ENCODE data around the gene MARS1.

Gene MARS1

DNA sequence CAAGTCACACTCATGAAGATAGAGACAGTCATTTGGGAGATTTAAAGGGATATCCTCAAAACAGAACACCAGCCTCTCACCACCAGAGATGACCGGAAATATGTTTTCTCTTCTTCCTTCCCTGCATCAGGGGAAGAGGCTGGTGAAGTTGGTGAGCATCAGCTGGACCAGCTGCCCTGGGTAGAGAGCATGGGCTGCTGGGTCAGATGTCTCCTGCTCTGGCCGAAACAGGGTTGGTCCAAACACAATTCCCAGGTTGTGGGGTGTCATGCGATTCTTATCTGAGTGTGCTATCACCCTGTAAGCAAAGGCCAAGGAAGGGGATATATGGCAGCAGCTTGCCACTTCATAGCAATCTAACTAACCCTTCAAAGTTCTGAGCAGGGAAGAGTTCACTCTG is 15.5 kb upstream of the MARS1 start:
- TF ChIP-seq, protein P1, sequence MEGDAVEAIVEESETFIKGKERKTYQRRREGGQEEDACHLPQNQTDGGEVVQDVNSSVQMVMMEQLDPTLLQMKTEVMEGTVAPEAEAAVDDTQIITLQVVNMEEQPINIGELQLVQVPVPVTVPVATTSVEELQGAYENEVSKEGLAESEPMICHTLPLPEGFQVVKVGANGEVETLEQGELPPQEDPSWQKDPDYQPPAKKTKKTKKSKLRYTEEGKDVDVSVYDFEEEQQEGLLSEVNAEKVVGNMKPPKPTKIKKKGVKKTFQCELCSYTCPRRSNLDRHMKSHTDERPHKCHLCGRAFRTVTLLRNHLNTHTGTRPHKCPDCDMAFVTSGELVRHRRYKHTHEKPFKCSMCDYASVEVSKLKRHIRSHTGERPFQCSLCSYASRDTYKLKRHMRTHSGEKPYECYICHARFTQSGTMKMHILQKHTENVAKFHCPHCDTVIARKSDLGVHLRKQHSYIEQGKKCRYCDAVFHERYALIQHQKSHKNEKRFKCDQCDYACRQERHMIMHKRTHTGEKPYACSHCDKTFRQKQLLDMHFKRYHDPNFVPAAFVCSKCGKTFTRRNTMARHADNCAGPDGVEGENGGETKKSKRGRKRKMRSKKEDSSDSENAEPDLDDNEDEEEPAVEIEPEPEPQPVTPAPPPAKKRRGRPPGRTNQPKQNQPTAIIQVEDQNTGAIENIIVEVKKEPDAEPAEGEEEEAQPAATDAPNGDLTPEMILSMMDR (IDR thresholded peaks at IDR 0.05; ENCODE audit: insufficient read depth, low read depth, low read length, missing control alignments) = no peak
- no peak overlapping the region for H3K4me3 ChIP-seq (ENCODE audit: low read length)

DNA sequence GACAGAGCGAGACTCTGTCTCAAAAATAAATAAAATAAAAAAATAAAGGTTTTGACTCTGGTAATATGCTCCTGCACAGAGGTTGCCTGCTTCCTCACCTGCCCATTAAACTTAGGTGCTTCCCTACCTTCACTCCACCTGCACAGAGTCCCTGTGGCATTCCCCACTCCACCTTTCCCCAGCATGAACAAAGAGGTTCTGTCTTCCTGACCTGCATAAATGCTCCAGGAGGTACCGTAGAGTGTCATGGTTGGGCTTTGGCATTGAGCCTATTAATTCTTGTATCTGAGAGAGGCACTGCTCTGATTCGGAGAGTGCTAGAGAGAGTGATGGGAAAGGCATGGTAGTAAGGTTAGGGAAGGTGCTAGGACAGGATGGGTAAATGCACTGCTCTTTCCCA is 14.5 kb upstream of the MARS1 start:
- TF ChIP-seq, protein P1 (IDR thresholded peaks at IDR 0.05; ENCODE audit: insufficient read depth, low read depth, low read length, missing control alignments) = no peak
- H3K4me3 ChIP-seq (ENCODE audit: low read length) = no peak overlapping the region
- no peak for DNase-seq (ENCODE audit: low read depth)

More for the DNA sequence above, 15.5 kb upstream of the MARS1 start:
- no peak for DNase-seq (ENCODE audit: low read depth)

DNA sequence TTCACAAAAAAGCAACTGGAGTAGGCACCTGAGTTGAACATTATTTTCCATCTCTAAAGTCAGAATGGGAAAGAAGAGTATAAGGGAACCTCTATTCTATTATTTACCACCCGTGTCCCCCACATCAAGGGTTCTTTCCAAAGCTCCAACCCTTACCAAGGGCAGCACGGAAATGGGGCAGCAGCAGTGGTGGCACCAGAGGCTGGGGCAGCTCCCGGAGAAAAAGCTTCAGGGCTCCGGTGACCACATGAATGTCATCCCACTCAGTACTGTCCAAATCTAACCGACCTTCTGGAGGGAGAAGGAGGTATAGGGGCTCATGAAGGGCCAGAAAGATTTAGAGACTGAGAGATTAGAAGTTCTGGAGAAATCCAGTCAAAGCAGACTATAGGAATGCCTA is 14.0 kb upstream of the MARS1 start:
- TF ChIP-seq, protein P1 (IDR thresholded peaks at IDR 0.05; ENCODE audit: insufficient read depth, low read depth, low read length, missing control alignments) = no peak
- H3K4me3 ChIP-seq (ENCODE audit: low read length) = no peak overlapping the region
- no peak for DNase-seq (ENCODE audit: low read depth)

DNA sequence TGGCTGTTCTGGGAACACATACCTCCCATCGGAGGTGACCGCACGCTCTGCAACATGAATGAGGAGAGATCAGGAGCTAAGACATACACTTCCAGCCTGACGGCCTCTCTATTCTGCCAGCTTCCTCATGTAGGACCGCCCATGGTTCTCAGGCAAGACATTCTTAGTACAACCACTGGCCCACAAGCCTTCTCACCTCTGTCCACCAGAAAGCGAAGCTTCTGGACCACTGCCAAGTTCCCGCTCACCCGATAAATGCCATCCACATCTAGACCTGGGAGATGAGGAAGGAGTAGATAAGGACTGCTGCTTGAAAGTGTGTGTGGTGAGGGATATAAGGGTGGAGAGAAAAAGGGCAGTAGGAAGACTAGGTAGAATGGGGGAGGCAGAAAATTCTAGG is 13.4 kb upstream of the MARS1 start:
- TF ChIP-seq, protein P1 (IDR thresholded peaks at IDR 0.05; ENCODE audit: insufficient read depth, low read depth, low read length, missing control alignments) = no peak
- no peak overlapping the region for H3K4me3 ChIP-seq (ENCODE audit: low read length)
- no peak for DNase-seq (ENCODE audit: low read depth)

DNA sequence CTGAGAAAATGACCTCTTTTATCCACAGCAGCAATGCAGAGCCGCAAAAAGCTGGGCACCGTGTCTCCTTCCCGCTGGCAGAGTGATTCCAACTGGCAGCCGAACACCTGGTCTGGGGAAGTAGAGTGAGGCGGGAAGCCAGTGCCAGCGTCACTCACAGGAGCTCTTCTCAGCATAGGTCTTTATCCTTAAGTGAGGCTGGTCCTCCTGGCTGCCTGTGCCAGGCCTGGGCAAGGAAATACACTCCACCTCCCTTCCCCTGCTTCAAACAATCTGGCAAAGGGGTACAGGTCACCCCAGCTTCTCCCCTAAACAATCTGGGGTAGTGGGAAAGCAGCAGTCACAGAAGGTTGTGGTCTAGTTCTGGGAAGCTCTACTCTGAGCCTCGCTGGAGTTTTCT is 13.0 kb upstream of the MARS1 start:
- no peak for DNase-seq (ENCODE audit: low read depth)
- TF ChIP-seq, protein P1 (IDR thresholded peaks at IDR 0.05; ENCODE audit: insufficient read depth, low read depth, low read length, missing control alignments) = no peak
- no peak overlapping the region for H3K4me3 ChIP-seq (ENCODE audit: low read length)

DNA sequence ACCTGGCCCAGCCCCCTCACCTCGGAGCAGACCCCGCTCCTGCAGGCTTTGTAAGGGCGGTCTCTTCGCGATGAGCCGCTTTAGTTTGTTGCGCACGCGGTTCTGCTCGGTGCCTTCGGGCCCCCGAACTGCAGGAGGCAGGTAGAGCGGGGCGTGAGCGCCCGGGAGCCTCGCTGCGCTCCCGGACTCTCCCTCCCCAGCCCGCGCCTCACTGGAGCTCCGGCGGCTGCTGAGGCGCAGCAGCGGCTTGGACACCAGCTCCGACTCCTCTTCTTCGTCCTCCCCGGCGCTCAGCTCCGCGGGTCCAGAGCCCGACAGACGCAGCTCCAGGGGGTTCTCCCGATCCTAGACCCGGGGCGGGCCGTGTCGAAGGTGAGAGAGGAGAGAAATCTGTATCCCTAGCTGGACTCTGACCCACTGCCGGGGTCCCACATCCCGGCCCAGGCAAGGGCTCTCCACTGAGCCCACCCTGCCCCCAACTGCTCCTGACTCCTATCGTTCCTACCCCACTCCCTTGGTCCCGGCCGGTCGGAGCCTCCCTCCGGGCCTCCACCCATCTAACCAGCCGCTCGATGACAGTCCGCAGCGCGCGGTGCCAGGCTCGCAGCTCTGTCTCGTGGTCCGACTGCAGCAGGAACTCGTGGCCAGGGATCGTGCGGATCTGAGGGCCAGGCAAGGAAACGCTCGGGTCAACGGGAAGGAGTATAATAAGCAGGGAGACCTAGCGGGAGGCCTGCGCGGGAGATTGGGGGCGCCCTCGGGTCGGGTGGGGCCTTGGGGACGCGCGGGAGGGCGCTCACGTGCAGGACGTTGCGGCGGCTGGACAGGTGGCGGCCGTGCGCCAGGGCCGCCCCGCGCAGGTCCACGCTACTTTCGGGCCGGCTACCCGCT is 12.4 kb upstream of the MARS1 start:
- DNase-seq (ENCODE audit: low read depth) = no peak
- TF ChIP-seq, protein P1 (IDR thresholded peaks at IDR 0.05; ENCODE audit: insufficient read depth, low read depth, low read length, missing control alignments) = no peak

More for the DNA sequence above, 12.4 kb upstream of the MARS1 start:
- H3K4me3 ChIP-seq (ENCODE audit: low read length) = peak overlapping the region; percentile 13
